HepG2 (cell line): Measurements from ENCODE around the gene FBLL1. TPM values are rescaled to one million over a fixed set of nuclear protein-coding genes. Genes with fewer than 3 reads are reported as not detected.

Source experiments
- ELF1 ChIP-seq: sonication (generic); formaldehyde crosslinking; IDR thresholded peaks from 2 replicates; pipeline ENCODE4 v1.4.0; 2020; ENCODE audit warnings: missing genetic modification reagents
- MTA3 ChIP-seq: sonication (generic); formaldehyde crosslinking; IDR thresholded peaks from 2 replicates; pipeline ENCODE4 v1.4.0; 2020; ENCODE audit warnings: missing genetic modification reagents
- NFIB ChIP-seq: sonication (generic); formaldehyde crosslinking; IDR thresholded peaks from 2 replicates; pipeline ENCODE4 v1.9.0; 2021; ENCODE audit warnings: missing genetic modification reagents, mild to moderate bottlenecking, borderline replicate concordance
- REXO4 ChIP-seq: sonication (generic); formaldehyde crosslinking; IDR thresholded peaks from 2 replicates; pipeline ENCODE4 v1.8.0; 2022; ENCODE audit warnings: missing genetic modification reagents, mild to moderate bottlenecking, borderline replicate concordance
- RFX3 ChIP-seq: IDR thresholded peaks from 2 replicates; pipeline ENCODE4 v1.6.1; 2016; ENCODE audit warnings: missing biosample characterization, missing genetic modification reagents
- SIX4 ChIP-seq: sonication (generic); formaldehyde crosslinking; IDR thresholded peaks from 2 replicates; pipeline ENCODE4 v1.4.0; 2020; ENCODE audit warnings: missing genetic modification reagents
- SRSF4 ChIP-seq: fragments of 200-400 bp; formaldehyde crosslinking; IDR thresholded peaks from one replicate; pipeline ENCODE4 v1.6.1; 2018; ENCODE audit warnings: mild to moderate bottlenecking, low read depth, low read length, moderate library complexity; ENCODE audit not compliant: poor library complexity, severe bottlenecking
- TFDP2 ChIP-seq: sonication (generic); formaldehyde crosslinking; IDR thresholded peaks from 2 replicates; pipeline ENCODE4 v1.4.0; 2020; ENCODE audit warnings: missing genetic modification reagents
- ZFP62 ChIP-seq: sonication (generic); formaldehyde crosslinking; IDR thresholded peaks from 2 replicates; pipeline ENCODE4 v1.4.0; 2020; ENCODE audit warnings: missing genetic modification reagents
- ZMYM3 ChIP-seq: sonication (generic); formaldehyde crosslinking; IDR thresholded peaks from 2 replicates; pipeline ENCODE4 v1.5.1; 2020; ENCODE audit warnings: mild to moderate bottlenecking, missing genetic modification reagents
- ZNF235 ChIP-seq: sonication (generic); formaldehyde crosslinking; IDR thresholded peaks from 2 replicates; pipeline ENCODE4 v1.8.1; 2023; ENCODE audit warnings: mild to moderate bottlenecking, missing genetic modification reagents, borderline replicate concordance
- ZNF350 ChIP-seq: sonication (generic); formaldehyde crosslinking; IDR thresholded peaks from 2 replicates; pipeline ENCODE4 v1.4.0; 2020; ENCODE audit warnings: mild to moderate bottlenecking, low read depth, missing genetic modification reagents, borderline replicate concordance
- ZNF510 ChIP-seq: sonication (generic); formaldehyde crosslinking; IDR thresholded peaks from 2 replicates; pipeline ENCODE4 v1.4.0; 2020; ENCODE audit warnings: low read depth, mild to moderate bottlenecking, missing genetic modification reagents
- ZNF556 ChIP-seq: sonication (generic); formaldehyde crosslinking; IDR thresholded peaks from 2 replicates; pipeline ENCODE4 v1.4.0; 2020; ENCODE audit warnings: mild to moderate bottlenecking, missing genetic modification reagents, borderline replicate concordance
- ZNF737 ChIP-seq: sonication (generic); formaldehyde crosslinking; IDR thresholded peaks from 2 replicates; pipeline ENCODE4 v1.5.0; 2020; ENCODE audit warnings: missing genetic modification reagents, mild to moderate bottlenecking, borderline replicate concordance
- ZNF770 ChIP-seq: sonication (generic); formaldehyde crosslinking; IDR thresholded peaks from 2 replicates; pipeline ENCODE4 v1.5.0; 2020; ENCODE audit warnings: mild to moderate bottlenecking, missing genetic modification reagents
- ZNF772 ChIP-seq: sonication (generic); formaldehyde crosslinking; IDR thresholded peaks from 2 replicates; pipeline ENCODE4 v1.5.0; 2020; ENCODE audit warnings: mild to moderate bottlenecking, missing genetic modification reagents
- polyA plus RNA-seq, 8 experiments: library from polyadenylated mRNA; depleted of rRNA in 3 of 8; stranded (reverse) in 7 of 8; unstranded in 1 of 8; fragments of >200 nt; fragmentation: Illumina TruSeq in 4 of 8; extraction: Trizol in 4 of 8; gene quantifications; 2 replicates each; pipeline versions ENCODE4 v1.2.1 to v1.2.3, GENCODE V29; 2011 to 2016; ENCODE audit warnings: low read depth in 4 of 8, missing spikeins in 1 of 8, mixed read lengths in 1 of 8; ENCODE audit not compliant: insufficient read depth in 1 of 8
- total RNA-seq, 5 experiments: library from RNA; depleted of rRNA; stranded (reverse); fragments of >200 nt; fragmentation: Illumina TruSeq; extraction: Trizol; gene quantifications; 2 replicates each; pipeline ENCODE4 v1.2.3, GENCODE V29; 2016; ENCODE audit warnings: low read depth in 1 of 5
- TF ChIP-seq, protein P1 (sequence below): sonication (generic); formaldehyde crosslinking; conservative IDR thresholded peaks from 2 replicates; pipeline ENCODE4 v1.4.0; 2020; ENCODE audit warnings: missing genetic modification reagents
- TF ChIP-seq, protein P2 (sequence below): sonication (generic); formaldehyde crosslinking; IDR thresholded peaks from 2 replicates; pipeline ENCODE4 v1.4.0; 2020; ENCODE audit warnings: missing genetic modification reagents, borderline replicate concordance
- TF ChIP-seq, protein P3 (sequence below): sonication (generic); formaldehyde crosslinking; conservative IDR thresholded peaks from 2 replicates; pipeline ENCODE4 v1.8.0; 2022; ENCODE audit warnings: mild to moderate bottlenecking, moderate library complexity, missing genetic modification reagents

FBLL1 gene
- total and polyA plus RNA-seq, 2 of the 13 experiments (the other 11 are each of a cell fraction or from before 2014, with no cell fraction given), result 0.17 to 0.18 TPM

DNA sequence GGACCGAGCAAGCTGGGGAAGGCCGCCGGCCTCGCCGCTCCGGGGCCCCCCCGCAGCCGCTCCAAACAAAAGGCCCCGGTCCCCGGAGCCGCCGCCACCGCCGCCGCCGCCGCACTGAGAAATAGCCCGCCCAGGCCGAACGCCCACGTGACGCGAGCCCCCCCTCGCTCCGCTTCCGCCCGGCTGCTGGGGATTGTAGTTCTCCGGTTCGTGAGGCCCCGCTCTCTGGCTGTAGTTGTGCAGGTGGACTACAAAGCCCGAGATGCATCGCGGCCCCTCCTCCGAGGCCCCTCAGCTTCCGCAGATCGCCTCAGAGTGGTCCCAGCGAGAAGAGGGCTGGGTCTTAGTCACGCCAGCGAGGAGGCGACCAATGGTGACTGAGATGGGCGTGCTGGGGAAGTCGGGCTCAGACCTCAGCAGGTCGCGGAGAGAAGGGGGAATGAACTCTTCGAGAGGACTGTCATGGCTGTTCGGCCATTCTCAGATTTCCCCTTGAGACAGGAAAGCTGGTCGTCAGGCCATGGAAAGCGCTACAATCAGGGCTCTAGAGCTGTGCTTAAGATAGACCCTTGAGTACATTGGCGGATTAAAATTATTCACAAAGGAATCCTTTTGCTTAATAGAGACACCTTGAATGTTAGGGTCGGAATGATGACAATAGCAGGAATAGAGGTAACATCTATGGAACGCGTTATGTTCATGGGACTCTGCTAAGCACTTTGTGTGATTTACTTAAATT is 50.6 kb downstream of the FBLL1 start (continued):
- 0 out of 2 replicates have a peak, but pooled peaks have one; percentile 6 for TF ChIP-seq ZFP62 (CRISPR knock-in tag)
- TF ChIP-seq ZNF772 (CRISPR knock-in tag), result peak; percentile 59
- TF ChIP-seq ZNF770 (CRISPR knock-in tag), result no peak
- TF ChIP-seq ZNF556 (CRISPR knock-in tag), result peak; percentile 87; the same call in 1 of the 2 replicates
- TF ChIP-seq, protein P1, sequence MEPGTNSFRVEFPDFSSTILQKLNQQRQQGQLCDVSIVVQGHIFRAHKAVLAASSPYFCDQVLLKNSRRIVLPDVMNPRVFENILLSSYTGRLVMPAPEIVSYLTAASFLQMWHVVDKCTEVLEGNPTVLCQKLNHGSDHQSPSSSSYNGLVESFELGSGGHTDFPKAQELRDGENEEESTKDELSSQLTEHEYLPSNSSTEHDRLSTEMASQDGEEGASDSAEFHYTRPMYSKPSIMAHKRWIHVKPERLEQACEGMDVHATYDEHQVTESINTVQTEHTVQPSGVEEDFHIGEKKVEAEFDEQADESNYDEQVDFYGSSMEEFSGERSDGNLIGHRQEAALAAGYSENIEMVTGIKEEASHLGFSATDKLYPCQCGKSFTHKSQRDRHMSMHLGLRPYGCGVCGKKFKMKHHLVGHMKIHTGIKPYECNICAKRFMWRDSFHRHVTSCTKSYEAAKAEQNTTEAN, result no peak
- TF ChIP-seq ZNF737 (CRISPR knock-in tag), result no peak
- peak; percentile 17; the same call in 1 of the 2 replicates for TF ChIP-seq ZMYM3 (CRISPR knock-in tag)
- peak; percentile 69; the same call in 1 of the 2 replicates for TF ChIP-seq SIX4 (CRISPR knock-in tag)
- no peak for TF ChIP-seq MTA3 (CRISPR knock-in tag)
- no peak for TF ChIP-seq SRSF4
- TF ChIP-seq ZNF235 (CRISPR knock-in tag), result no peak
- peak; percentile 72 for TF ChIP-seq TFDP2 (CRISPR knock-in tag)
- TF ChIP-seq, protein P2, sequence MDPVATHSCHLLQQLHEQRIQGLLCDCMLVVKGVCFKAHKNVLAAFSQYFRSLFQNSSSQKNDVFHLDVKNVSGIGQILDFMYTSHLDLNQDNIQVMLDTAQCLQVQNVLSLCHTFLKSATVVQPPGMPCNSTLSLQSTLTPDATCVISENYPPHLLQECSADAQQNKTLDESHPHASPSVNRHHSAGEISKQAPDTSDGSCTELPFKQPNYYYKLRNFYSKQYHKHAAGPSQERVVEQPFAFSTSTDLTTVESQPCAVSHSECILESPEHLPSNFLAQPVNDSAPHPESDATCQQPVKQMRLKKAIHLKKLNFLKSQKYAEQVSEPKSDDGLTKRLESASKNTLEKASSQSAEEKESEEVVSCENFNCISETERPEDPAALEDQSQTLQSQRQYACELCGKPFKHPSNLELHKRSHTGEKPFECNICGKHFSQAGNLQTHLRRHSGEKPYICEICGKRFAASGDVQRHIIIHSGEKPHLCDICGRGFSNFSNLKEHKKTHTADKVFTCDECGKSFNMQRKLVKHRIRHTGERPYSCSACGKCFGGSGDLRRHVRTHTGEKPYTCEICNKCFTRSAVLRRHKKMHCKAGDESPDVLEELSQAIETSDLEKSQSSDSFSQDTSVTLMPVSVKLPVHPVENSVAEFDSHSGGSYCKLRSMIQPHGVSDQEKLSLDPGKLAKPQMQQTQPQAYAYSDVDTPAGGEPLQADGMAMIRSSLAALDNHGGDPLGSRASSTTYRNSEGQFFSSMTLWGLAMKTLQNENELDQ (CRISPR knock-in tag), result no peak
- TF ChIP-seq REXO4, result no peak
- TF ChIP-seq ZNF510 (CRISPR knock-in tag), result peak; percentile 48; the same call in 1 of the 2 replicates
- peak; percentile 93 for TF ChIP-seq ELF1 (CRISPR knock-in tag)
- TF ChIP-seq, protein P3, sequence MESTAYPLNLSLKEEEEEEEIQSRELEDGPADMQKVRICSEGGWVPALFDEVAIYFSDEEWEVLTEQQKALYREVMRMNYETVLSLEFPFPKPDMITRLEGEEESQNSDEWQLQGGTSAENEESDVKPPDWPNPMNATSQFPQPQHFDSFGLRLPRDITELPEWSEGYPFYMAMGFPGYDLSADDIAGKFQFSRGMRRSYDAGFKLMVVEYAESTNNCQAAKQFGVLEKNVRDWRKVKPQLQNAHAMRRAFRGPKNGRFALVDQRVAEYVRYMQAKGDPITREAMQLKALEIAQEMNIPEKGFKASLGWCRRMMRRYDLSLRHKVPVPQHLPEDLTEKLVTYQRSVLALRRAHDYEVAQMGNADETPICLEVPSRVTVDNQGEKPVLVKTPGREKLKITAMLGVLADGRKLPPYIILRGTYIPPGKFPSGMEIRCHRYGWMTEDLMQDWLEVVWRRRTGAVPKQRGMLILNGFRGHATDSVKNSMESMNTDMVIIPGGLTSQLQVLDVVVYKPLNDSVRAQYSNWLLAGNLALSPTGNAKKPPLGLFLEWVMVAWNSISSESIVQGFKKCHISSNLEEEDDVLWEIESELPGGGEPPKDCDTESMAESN (CRISPR knock-in tag), result peak; percentile 70; the same call in 1 of the 2 replicates
- no peak for TF ChIP-seq NFIB (CRISPR knock-in tag)
- TF ChIP-seq ZNF350 (CRISPR knock-in tag), result peak; percentile 54; the same call in 1 of the 2 replicates
- TF ChIP-seq RFX3 (CRISPR knock-in tag), result no peak
